ENCODE results near the gene MCF2L2. TPM values are rescaled to one million over a fixed set of nuclear protein-coding genes. Genes with fewer than 3 reads are reported as not detected.

Gene MCF2L2
- polyA plus RNA-seq, 1 donor = 2.4 TPM

DNA sequence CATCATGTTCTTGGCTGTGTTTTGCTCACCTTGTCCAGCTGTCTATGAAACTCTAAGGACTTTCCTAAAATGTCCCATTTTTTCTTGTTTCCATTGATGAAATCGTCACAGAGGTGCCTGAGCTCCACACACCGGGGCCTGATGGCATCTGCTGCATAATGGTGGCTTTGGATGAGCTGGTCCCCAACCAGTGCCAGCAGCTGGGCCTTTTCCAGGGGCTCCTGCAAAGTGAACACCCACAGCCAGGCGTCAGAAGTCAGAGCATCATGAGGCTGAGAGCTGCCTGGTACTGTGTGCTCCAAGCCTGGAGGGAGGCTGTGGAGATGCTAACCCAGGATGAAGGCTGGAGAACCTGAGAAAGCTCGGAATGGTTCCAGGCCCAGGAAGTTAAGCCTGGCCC lies 128.4 kb downstream of the MCF2L2 start:
- WGBS (ENCODE audit: insufficient coverage, low lambda C conversion rate) = no CpG with 5 or more reads among the region's 4 CpGs
- Histone ChIP-seq H3K27me3 (ENCODE audit: control insufficient read depth, insufficient read depth, low read length) (no peaks in the 10 kb centered on the region), H3K4me3 (ENCODE audit: low read length) (no peak overlapping the region), H3K27ac (ENCODE audit: low read length) (no peak overlapping the region), H3K36me3 (ENCODE audit: control insufficient read depth, insufficient read depth, low read length) (no peaks in the 10 kb centered on the region), H3K9me3 (ENCODE audit: control insufficient read depth, low read depth, low read length) (no peaks in the 10 kb centered on the region), H3K4me1 (ENCODE audit: control insufficient read depth, insufficient read depth, low read length) (peaks cover 20% of the 10 kb centered on the region)
- DNase-seq = no peak

DNA sequence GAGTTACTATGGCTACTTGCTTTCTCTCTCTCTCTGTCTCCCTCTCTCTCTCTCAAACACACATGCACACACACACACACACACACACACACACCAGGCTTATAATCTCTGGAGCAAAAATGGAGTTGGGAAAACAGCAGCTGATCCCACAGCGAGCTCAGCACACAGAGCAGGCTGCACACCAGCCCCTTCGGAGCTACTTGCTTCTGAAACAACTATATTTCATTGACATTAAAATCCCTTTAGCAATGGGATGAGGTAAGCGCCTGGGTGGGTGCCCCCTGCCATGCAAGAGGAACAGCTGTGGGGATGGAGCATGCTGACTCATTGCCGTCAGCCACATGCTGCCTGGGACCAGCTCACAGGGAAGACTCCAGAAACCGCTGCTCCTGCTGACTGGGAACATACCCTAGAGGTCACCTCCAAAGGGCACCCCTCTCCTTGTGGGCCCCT lies 129.7 kb downstream of the MCF2L2 start:
- DNase-seq = no peak
- no peaks in the 10 kb centered on the region for H3K9me3 ChIP-seq (ENCODE audit: control insufficient read depth, low read depth, low read length)
- WGBS (ENCODE audit: insufficient coverage, low lambda C conversion rate) = no CpG with 5 or more reads among the region's 5 CpGs
- peaks cover 12% of the 10 kb centered on the region for H3K4me1 ChIP-seq (ENCODE audit: control insufficient read depth, insufficient read depth, low read length)
- H3K27ac ChIP-seq (ENCODE audit: low read length) = no peak overlapping the region
- no peak overlapping the region for H3K4me3 ChIP-seq (ENCODE audit: low read length)
- no peaks in the 10 kb centered on the region for H3K27me3 ChIP-seq (ENCODE audit: control insufficient read depth, insufficient read depth, low read length)
- no peaks in the 10 kb centered on the region for H3K36me3 ChIP-seq (ENCODE audit: control insufficient read depth, insufficient read depth, low read length)

DNA sequence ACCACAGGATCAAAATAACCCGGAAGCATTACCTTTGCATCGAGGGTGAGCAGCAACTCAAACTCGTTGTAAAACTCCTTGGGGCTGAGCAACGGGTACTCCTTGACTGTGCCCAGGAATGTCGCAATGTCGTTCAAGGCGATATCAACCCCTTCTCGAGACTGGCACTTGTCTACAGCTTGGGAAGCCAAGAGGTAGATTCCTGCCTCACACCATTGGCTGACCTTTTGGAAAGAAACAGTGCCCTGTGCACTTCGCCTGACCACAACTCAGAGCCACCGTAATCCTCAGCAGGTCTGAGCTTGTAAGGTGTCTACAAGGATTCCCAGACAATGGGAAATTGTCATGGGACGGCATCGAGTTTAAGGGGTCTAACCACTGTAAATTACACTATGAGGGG lies 131.5 kb downstream of the MCF2L2 start:
- Histone ChIP-seq H3K9me3 (ENCODE audit: control insufficient read depth, low read depth, low read length) (no peaks in the 10 kb centered on the region), H3K4me3 (ENCODE audit: low read length) (no peak overlapping the region), H3K27ac (ENCODE audit: low read length) (no peak overlapping the region), H3K27me3 (ENCODE audit: control insufficient read depth, insufficient read depth, low read length) (no peaks in the 10 kb centered on the region), H3K36me3 (ENCODE audit: control insufficient read depth, insufficient read depth, low read length) (no peaks in the 10 kb centered on the region), H3K4me1 (ENCODE audit: control insufficient read depth, insufficient read depth, low read length) (peaks cover under 1% of the 10 kb centered on the region)
- WGBS (ENCODE audit: insufficient coverage, low lambda C conversion rate) = no CpG with 5 or more reads among the region's 12 CpGs
- DNase-seq = no peak

DNA sequence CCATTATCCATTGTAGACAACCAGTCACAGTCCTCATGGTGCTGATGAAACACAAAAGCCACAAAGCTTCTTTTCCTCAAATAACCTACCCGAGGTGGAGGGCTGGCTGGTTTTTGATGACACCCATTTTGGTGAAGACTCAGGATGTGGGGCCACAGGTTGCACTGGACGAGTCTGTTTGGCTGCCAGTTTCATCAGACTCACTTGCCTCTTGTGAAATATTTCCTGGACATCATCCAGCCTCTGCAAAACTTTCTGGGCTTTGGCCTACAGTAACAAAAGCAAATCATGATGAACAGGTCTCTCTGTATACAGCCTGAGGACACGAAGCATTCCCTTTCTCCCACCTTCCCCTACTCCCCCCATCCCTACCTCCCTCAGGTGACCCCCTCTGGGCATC lies 133.2 kb downstream of the MCF2L2 start:
- Histone ChIP-seq H3K4me1 (ENCODE audit: control insufficient read depth, insufficient read depth, low read length) (peaks cover 4% of the 10 kb centered on the region), H3K27ac (ENCODE audit: low read length) (no peak overlapping the region), H3K9me3 (ENCODE audit: control insufficient read depth, low read depth, low read length) (no peaks in the 10 kb centered on the region), H3K36me3 (ENCODE audit: control insufficient read depth, insufficient read depth, low read length) (no peaks in the 10 kb centered on the region), H3K27me3 (ENCODE audit: control insufficient read depth, insufficient read depth, low read length) (no peaks in the 10 kb centered on the region), H3K4me3 (ENCODE audit: low read length) (no peak overlapping the region)
- no peak for DNase-seq
- no CpG with 5 or more reads among the region's 3 CpGs for WGBS (ENCODE audit: insufficient coverage, low lambda C conversion rate)

DNA sequence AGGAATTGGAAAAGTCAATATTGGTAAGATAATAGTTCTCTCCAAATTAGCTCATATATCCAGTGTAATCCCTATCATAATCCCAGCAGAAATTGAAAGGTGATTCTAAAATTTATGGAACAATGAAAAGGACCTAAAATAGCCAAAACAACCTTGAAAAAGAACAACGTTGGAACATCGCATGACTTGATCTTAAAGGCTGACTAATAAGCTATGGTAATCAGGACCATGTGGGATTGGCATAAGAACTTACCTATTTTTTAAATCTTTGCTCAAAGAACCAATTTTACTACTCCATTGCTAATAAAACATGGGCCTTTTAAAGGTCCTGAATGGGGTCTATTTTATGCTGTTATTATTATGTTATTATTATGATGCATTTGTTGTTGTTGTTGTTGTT lies 134.5 kb downstream of the MCF2L2 start:
- Histone ChIP-seq H3K27ac (ENCODE audit: low read length) (no peak overlapping the region), H3K4me1 (ENCODE audit: control insufficient read depth, insufficient read depth, low read length) (peaks cover 4% of the 10 kb centered on the region), H3K27me3 (ENCODE audit: control insufficient read depth, insufficient read depth, low read length) (no peaks in the 10 kb centered on the region), H3K36me3 (ENCODE audit: control insufficient read depth, insufficient read depth, low read length) (no peaks in the 10 kb centered on the region), H3K4me3 (ENCODE audit: low read length) (no peak overlapping the region), H3K9me3 (ENCODE audit: control insufficient read depth, low read depth, low read length) (no peaks in the 10 kb centered on the region)
- DNase-seq = no peak
- WGBS (ENCODE audit: insufficient coverage, low lambda C conversion rate) = 100% methylated on average over 2 of the region's 2 CpGs

DNA sequence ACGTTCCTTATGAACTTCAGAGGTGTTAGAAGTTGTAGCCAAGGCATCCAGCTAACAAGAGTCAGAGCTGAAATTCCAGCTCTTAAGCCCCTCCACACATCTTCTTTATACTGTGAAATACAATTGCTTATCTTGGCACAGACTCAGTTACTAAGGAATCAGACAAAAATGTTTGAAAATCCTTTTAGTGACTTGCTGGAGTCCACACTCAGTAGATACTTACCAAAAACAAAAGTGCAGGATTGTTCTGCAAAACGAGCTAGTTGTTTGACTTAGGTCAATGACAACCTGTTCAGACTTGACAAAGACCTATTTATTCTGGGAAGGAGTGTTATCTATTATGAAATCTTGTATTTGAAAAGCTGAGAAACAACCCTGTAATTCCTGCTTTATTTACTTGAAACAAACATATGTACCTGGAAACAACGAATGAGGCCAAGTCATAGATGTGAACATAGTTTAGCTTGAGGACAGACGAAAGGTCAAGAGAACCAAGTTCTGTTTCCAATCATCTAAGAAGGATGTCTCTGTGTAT lies 136.9 kb downstream of the MCF2L2 start:
- H3K27ac ChIP-seq (ENCODE audit: low read length) = no peak overlapping the region

DNA sequence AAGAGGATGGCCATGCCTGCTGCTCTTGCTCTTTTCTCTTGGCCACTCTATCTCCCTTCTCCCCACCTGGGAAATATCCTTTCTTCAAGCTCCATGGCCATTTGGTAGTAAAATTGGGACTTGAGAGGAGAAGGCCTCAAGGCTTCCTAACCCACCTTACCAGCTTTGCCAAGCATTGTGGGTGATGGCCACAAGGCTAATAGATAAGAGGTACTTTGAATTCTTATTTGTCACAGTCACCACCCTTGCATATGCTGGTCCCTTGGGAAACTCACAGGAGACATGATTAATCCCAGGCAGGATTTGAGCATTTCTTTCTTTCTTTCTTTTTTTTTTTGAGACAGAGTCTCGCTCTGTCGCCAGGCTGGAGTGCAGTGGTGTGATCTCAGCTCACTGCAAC lies 138.2 kb downstream of the MCF2L2 start:
- Histone ChIP-seq H3K27ac (ENCODE audit: low read length) (no peak overlapping the region), H3K27me3 (ENCODE audit: control insufficient read depth, insufficient read depth, low read length) (no peaks in the 10 kb centered on the region), H3K9me3 (ENCODE audit: control insufficient read depth, low read depth, low read length) (no peaks in the 10 kb centered on the region), H3K36me3 (ENCODE audit: control insufficient read depth, insufficient read depth, low read length) (no peaks in the 10 kb centered on the region), H3K4me3 (ENCODE audit: low read length) (no peak overlapping the region), H3K4me1 (ENCODE audit: control insufficient read depth, insufficient read depth, low read length) (peaks cover 4% of the 10 kb centered on the region)
- no CpG with 5 or more reads among the region's 2 CpGs for WGBS (ENCODE audit: insufficient coverage, low lambda C conversion rate)
- no peak for DNase-seq

More for the DNA sequence above, 136.9 kb downstream of the MCF2L2 start:
- Histone ChIP-seq H3K27me3 (ENCODE audit: control insufficient read depth, insufficient read depth, low read length) (no peaks in the 10 kb centered on the region), H3K4me1 (ENCODE audit: control insufficient read depth, insufficient read depth, low read length) (peaks cover 4% of the 10 kb centered on the region), H3K36me3 (ENCODE audit: control insufficient read depth, insufficient read depth, low read length) (no peaks in the 10 kb centered on the region), H3K9me3 (ENCODE audit: control insufficient read depth, low read depth, low read length) (no peaks in the 10 kb centered on the region), H3K4me3 (ENCODE audit: low read length) (no peak overlapping the region)
- no peak for DNase-seq
- WGBS (ENCODE audit: insufficient coverage, low lambda C conversion rate) = 40% methylated on average over 1 of the region's 4 CpGs

DNA sequence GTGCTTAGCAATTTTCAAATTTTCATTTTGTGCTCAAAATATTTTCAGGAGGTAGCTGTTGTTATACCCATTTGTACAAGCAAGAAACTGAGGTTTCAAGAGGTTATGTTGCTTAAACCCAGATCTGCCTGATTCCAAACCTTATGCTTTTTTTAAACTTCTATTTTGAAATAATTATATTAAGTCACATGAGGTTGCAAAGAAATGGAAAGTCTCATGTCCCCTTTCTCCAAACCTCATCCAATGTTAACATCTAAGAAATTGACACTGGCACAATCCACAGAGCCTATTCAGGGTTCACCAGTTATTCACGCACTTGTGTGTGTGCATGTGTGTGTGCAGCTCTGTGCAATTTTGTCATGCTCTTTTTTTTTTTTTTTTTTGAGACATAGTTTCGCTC lies 140.3 kb downstream of the MCF2L2 start:
- Histone ChIP-seq H3K4me1 (ENCODE audit: control insufficient read depth, insufficient read depth, low read length) (peaks cover 4% of the 10 kb centered on the region), H3K27ac (ENCODE audit: low read length) (no peak overlapping the region), H3K36me3 (ENCODE audit: control insufficient read depth, insufficient read depth, low read length) (no peaks in the 10 kb centered on the region), H3K27me3 (ENCODE audit: control insufficient read depth, insufficient read depth, low read length) (no peaks in the 10 kb centered on the region), H3K4me3 (ENCODE audit: low read length) (no peak overlapping the region), H3K9me3 (ENCODE audit: control insufficient read depth, low read depth, low read length) (no peaks in the 10 kb centered on the region)
- WGBS (ENCODE audit: insufficient coverage, low lambda C conversion rate) = no CpG with 5 or more reads among the region's 2 CpGs
- DNase-seq = no peak

DNA sequence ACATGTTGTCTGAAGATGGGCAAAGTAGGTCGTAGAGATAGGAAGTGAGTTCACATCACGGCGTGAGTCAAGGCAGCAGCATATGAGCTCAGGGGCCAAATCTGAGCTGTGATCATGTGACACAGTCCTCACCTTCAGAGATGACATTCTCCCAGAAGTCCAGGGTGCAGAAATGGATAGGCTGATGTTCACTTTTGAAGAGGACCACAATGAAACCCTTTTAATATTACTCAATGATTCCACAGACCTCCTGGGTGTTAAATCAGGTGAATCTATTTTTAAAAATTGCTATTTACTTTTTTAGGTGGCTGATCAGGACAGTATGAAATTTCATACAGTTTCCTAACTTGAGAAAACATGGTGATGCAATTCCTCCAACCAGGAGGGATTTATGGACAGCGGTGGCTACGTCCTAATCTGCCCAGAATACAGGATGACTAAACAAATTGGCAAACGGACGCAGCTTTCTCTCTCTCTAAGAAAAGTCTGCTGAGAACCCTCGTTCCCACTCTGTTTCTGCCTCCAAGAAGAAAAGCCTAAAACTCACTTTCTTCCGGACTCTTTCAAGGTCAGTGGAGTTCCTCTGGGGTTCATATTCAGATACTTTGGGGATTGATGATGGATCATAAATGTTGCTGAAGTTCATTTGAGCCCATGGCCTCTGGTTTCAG lies 141.0 kb downstream of the MCF2L2 start:
- Histone ChIP-seq H3K9me3 (ENCODE audit: control insufficient read depth, low read depth, low read length) (no peaks in the 10 kb centered on the region), H3K36me3 (ENCODE audit: control insufficient read depth, insufficient read depth, low read length) (no peaks in the 10 kb centered on the region), H3K27me3 (ENCODE audit: control insufficient read depth, insufficient read depth, low read length) (no peaks in the 10 kb centered on the region), H3K27ac (ENCODE audit: low read length) (no peak overlapping the region), H3K4me3 (ENCODE audit: low read length) (no peak overlapping the region), H3K4me1 (ENCODE audit: control insufficient read depth, insufficient read depth, low read length) (peaks cover 4% of the 10 kb centered on the region)
- 100% methylated on average over 2 of the region's 9 CpGs for WGBS (ENCODE audit: insufficient coverage, low lambda C conversion rate)
- peak; percentile 46 to 61 for DNase-seq

DNA sequence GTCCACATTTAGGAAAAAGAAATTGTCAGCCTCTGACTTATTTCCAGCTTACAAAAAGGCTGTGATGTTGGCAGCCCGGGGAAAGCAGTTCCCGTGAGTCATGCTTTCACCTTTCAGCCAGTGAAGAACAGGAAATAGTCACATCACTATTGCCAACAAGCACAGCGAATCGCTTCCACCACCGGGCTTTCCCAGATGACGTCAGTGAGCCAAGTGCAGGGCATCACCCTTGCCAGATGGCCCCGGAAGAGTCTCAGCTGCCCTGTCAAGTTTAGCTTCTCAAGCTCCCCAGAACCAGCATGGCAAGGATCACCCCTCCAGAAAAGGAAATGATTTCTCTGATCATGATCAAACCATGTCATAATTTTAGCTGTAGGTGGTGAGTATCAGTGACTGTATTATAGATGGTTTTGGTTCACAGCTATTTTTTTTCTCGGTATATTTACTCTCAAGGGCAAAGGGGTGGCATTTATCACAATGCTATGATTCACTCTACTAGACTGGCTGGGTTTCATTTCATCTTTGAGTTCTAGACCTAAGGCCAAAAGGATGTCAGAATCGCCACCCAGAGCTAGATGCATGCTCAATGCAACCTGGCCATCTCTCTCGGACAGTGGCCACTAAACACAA lies 142.5 kb downstream of the MCF2L2 start:
- Histone ChIP-seq H3K9me3 (ENCODE audit: control insufficient read depth, low read depth, low read length) (no peaks in the 10 kb centered on the region), H3K36me3 (ENCODE audit: control insufficient read depth, insufficient read depth, low read length) (no peaks in the 10 kb centered on the region), H3K27me3 (ENCODE audit: control insufficient read depth, insufficient read depth, low read length) (no peaks in the 10 kb centered on the region), H3K27ac (ENCODE audit: low read length) (no peak overlapping the region), H3K4me3 (ENCODE audit: low read length) (no peak overlapping the region), H3K4me1 (ENCODE audit: control insufficient read depth, insufficient read depth, low read length) (no peaks in the 10 kb centered on the region)
- peak; percentile 56 to 59 for DNase-seq
- WGBS (ENCODE audit: insufficient coverage, low lambda C conversion rate) = no CpG with 5 or more reads among the region's 10 CpGs
